Activated T-cell treated with anti-CD3 and anti-CD28 coated beads, Interleukin-2, amount 50 U/mL, for 24 hours (primary cell): ENCODE data around the gene LMF1.
"Not testable (repeated sequence)": the region's sequence is repeated elsewhere in the genome, so short reads cannot be mapped to it uniquely, and the experiment has no call there.

Source experiments
- DNase-seq: peaks from one replicate; pipeline ENCODE4 v3.0.0-alpha.2; 2020
- H3K27ac Mint-ChIP-seq: 2 replicates; pipeline ENCODE4 v1.8.0; 2020; ENCODE audit warnings: mild to moderate bottlenecking, mixed read lengths
- H3K27me3 Mint-ChIP-seq: 2 replicates; pipeline ENCODE4 v1.8.0; 2020; ENCODE audit warnings: mixed read lengths
- H3K36me3 Mint-ChIP-seq: 2 replicates; pipeline ENCODE4 v1.8.0; 2020; ENCODE audit warnings: low read depth, mixed read lengths
- H3K4me1 Mint-ChIP-seq: 2 replicates; pipeline ENCODE4 v1.8.0; 2020; ENCODE audit warnings: low read depth, mixed read lengths
- H3K4me3 Mint-ChIP-seq: 2 replicates; pipeline ENCODE4 v1.8.0; 2020; ENCODE audit warnings: mild to moderate bottlenecking, moderate library complexity, mixed read lengths
- H3K9me3 Mint-ChIP-seq: 2 replicates; pipeline ENCODE4 v1.8.0; 2020; ENCODE audit warnings: mixed read lengths

Gene LMF1

DNA sequence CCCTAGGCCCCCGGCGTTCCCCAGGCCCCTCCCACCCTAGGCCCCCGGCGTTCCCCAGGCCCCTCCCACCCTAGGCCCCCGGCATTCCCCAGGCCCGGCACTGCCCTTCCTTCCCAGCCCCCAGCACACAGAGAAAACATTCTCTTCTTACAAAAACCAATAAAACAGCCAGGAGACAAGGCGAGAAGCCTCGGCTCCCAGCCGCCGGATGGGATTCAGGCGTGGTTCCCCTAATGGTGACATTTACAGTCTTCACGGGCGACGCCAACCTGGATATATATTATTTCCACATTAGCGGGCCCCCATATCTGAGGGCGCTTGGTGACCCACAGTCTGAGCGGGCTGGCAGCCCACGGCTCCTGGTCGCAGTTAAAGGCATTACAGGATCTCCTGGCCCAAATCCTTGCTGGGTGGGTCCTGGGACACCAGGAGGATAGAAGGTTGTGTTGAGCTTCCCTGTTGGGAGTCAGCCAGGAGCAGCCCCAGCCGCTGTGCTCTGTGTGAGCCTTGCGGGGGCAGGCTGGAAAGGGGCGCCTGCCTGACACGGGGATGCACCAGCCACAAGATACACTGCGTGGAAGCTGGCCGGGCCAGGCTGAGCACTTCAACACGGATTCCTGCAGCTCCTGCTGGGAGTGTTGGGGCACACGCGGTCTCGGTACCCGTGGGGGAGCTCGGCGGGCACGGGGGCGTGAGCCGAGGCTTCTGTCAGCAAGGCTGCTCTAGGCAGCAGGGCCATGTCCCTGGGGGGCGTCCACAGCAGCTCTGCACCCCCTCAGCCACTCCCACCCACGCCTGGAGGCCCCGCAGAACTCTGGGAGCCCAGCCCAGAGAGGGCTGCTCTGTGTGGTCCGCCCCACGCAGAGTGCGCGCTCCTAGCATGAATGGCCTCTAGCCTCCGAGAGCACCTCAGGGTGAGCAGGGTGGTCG is 83.7 kb downstream of the LMF1 start:
- DNase-seq: no peak
- Mint-ChIP-seq H3K27me3 (no peaks in the 10 kb centered on the region), H3K4me3 (no peak overlapping the region), H3K27ac (no peak overlapping the region), H3K4me1 (no peaks in the 10 kb centered on the region), H3K9me3 (no peaks in the 10 kb centered on the region), H3K36me3 (peaks cover 22% of the 10 kb centered on the region)

- Mint-ChIP-seq H3K27me3 (no peaks in the 10 kb centered on the region), H3K9me3 (no peaks in the 10 kb centered on the region), H3K27ac (no peak overlapping the region), H3K4me3 (no peak overlapping the region), H3K36me3 (peaks cover 15% of the 10 kb centered on the region), H3K4me1 (no peaks in the 10 kb centered on the region)
- DNase-seq: no peak
Observed at GRCh38 chr16:886084-886543, 84.7 kb downstream of the LMF1 start.

DNA sequence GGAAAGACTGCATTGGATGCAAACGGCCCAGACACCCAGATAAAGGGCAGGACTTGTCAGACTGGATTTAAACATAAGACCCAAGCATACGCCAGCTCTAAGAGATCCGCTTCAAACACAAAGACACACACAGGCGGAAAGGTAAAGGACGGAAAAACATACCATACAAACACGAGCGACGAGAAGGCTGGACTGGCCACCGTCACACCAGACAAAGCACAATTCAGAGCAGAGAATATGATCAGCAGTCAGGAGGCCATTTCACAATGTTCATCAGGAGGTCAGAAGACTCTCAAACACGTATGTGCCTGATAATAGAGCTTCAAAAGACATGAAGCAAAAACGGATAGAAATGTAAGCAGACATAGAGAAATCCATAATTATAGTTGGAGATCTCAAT is 85.4 kb downstream of the LMF1 start:
- DNase-seq: no peak
- H3K27ac Mint-ChIP-seq: no peak overlapping the region
- peaks cover 15% of the 10 kb centered on the region for H3K36me3 Mint-ChIP-seq
- no peaks in the 10 kb centered on the region for H3K9me3 Mint-ChIP-seq
- no peaks in the 10 kb centered on the region for H3K27me3 Mint-ChIP-seq
- no peaks in the 10 kb centered on the region for H3K4me1 Mint-ChIP-seq
- H3K4me3 Mint-ChIP-seq: no peak overlapping the region

GRCh38 chr16:884232-884631 is 86.6 kb downstream of the LMF1 start:
- H3K4me1 Mint-ChIP-seq: no peaks in the 10 kb centered on the region
- peaks cover 10% of the 10 kb centered on the region for H3K36me3 Mint-ChIP-seq
- H3K9me3 Mint-ChIP-seq: no peaks in the 10 kb centered on the region
- no peak for DNase-seq
- no peaks in the 10 kb centered on the region for H3K27me3 Mint-ChIP-seq
- H3K27ac Mint-ChIP-seq: no peak overlapping the region
- no peak overlapping the region for H3K4me3 Mint-ChIP-seq

GRCh38 chr16:883781-884180 is 87.0 kb downstream of the LMF1 start:
- H3K4me1 Mint-ChIP-seq: no peaks in the 10 kb centered on the region
- H3K4me3 Mint-ChIP-seq: no peak overlapping the region
- no peaks in the 10 kb centered on the region for H3K27me3 Mint-ChIP-seq
- no peaks in the 10 kb centered on the region for H3K9me3 Mint-ChIP-seq
- H3K36me3 Mint-ChIP-seq: peaks cover 6% of the 10 kb centered on the region
- no peak overlapping the region for H3K27ac Mint-ChIP-seq
- no peak for DNase-seq

DNA sequence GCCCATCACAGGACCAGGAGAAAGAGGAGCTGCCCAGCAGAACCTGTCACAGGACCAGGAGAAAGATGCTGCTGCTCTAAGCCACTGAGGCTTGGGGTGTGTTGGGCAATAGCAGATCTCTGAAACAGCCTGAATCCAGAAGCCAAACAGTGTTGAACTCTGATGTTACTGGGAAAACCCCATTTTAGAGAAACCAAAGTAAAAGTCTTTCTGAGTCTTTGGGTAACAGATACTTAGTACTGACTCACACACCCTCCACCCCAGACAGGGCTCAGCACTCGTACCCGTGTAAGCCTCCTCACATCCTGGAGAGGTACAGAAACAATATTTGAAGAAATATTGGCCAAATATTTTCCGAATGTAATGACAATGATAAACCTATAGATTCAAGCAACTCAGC is 87.4 kb downstream of the LMF1 start:
- no peak overlapping the region for H3K27ac Mint-ChIP-seq
- no peaks in the 10 kb centered on the region for H3K4me1 Mint-ChIP-seq
- no peaks in the 10 kb centered on the region for H3K9me3 Mint-ChIP-seq
- H3K4me3 Mint-ChIP-seq: no peak overlapping the region
- H3K27me3 Mint-ChIP-seq: no peaks in the 10 kb centered on the region
- DNase-seq: no peak
- H3K36me3 Mint-ChIP-seq: peaks cover 4% of the 10 kb centered on the region

DNA sequence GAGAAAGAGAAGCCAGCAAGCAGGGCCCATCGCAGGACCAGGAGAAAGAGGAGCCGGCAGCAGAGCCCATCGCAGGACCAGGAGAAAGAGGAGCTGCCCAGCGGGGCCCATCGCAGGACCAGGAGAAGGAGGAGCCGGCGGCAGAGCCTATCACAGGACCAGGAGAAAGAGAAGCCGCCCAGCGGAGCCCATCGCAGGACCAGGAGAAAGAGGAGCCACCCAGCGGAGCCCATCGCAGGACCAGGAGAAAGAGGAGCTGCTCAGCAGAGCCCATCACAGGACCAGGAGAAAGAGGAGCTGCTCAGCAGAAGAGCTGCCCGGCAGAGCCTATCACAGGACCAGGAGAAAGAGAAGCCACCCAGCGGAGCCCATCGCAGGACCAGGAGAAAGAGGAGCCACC is 88.1 kb downstream of the LMF1 start:
- H3K4me3 Mint-ChIP-seq, DNase-seq, H3K4me1 Mint-ChIP-seq, H3K27ac Mint-ChIP-seq, H3K9me3 Mint-ChIP-seq, H3K27me3 Mint-ChIP-seq, H3K36me3 Mint-ChIP-seq: not testable (repeated sequence)

GRCh38 chr16:882256-882655 is 88.5 kb downstream of the LMF1 start:
- H3K4me3 Mint-ChIP-seq: no peak overlapping the region
- peaks cover 6% of the 10 kb centered on the region for H3K4me1 Mint-ChIP-seq
- H3K36me3 Mint-ChIP-seq: peaks cover 1% of the 10 kb centered on the region
- H3K9me3 Mint-ChIP-seq: no peaks in the 10 kb centered on the region
- DNase-seq: no peak
- no peaks in the 10 kb centered on the region for H3K27me3 Mint-ChIP-seq
- no peak overlapping the region for H3K27ac Mint-ChIP-seq

GRCh38 chr16:881219-882097 is 89.3 kb downstream of the LMF1 start:
- Mint-ChIP-seq H3K9me3 (no peaks in the 10 kb centered on the region), H3K4me1 (peaks cover 7% of the 10 kb centered on the region), H3K36me3 (no peaks in the 10 kb centered on the region), H3K27ac (no peak overlapping the region), H3K27me3 (no peaks in the 10 kb centered on the region), H3K4me3 (no peak overlapping the region)
- DNase-seq: no peak

DNA sequence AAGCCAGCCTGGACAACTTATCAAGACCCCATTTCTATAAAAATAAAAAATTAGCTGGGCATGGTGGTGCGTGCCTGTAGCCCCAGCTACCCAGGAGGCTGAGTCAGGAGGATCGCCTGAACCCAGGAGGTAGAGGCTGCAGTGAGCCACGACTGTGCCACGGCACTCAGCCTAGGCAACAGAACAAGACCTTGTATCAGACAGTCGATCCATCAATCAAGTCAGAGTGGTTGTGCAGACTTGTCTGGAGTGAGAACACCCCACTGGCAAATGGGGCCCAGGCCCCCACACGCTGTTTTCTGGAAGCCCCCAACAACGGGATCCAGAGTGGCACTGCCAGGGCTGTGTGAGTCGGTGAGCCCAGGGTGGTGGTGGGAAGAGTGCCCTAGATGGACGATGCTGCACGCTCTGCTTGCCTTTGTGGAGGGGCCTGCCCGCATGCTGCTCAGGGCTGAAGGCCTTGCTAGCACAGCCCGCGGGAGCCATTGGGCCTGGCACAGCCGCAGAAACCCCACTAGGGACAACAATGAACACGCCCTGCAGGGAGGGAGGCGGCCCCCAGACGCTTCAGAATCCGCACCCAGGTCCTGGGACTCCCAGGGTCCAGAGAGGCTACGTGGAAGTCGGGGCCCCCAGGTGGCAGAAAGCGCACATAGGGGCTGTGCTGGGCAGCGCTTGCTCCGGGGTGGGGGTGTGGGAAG is 90.2 kb downstream of the LMF1 start:
- Mint-ChIP-seq H3K4me3 (no peak overlapping the region), H3K27me3 (no peaks in the 10 kb centered on the region), H3K9me3 (no peaks in the 10 kb centered on the region), H3K27ac (no peak overlapping the region), H3K4me1 (peaks cover 7% of the 10 kb centered on the region), H3K36me3 (peaks cover 2% of the 10 kb centered on the region)
- no peak for DNase-seq

DNA sequence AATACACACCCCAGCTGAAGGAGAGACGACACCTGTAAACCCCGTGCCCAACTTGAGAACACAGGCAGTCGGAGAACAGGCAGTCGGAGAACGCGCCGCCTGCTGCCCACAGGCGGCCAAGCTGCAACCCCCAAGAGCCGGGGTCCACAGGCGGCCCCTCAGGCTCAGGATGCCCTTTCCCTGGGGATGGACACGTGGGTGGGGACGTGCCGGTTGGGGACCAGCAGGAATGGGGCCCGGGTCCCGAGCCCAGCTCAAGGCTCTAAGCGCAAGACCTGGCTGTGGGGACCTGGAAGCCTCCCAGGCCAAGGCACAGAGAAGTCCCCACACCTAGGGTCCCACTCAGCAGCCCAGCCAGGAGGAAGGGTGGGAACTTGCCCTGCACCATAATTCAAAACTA is 90.8 kb downstream of the LMF1 start:
- H3K27me3 Mint-ChIP-seq: no peaks in the 10 kb centered on the region
- no peak for DNase-seq

DNA sequence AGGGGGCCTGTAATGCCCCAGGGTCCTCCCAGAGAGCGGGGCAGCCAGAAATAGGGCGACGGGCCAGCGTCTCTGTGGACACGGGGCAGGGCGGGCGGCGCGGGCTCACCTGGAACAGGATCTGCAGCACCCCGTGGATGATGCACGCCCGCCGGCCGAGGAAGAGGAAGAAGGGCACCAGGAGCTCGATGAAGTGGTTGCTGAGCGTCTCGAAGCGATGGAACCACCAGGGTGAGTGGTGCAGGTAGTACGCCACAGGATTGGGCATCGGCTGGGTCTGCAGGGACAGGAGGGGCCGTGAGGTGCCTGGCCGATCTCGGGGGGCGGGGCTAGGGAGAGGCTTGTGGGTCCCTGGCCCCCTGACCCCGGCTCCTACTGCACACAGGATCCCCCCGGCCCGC is 91.3 kb downstream of the LMF1 start:
- Mint-ChIP-seq H3K9me3 (no peaks in the 10 kb centered on the region), H3K27ac (no peak overlapping the region), H3K4me1 (peaks cover 7% of the 10 kb centered on the region), H3K27me3 (no peaks in the 10 kb centered on the region), H3K4me3 (no peak overlapping the region), H3K36me3 (peaks cover 6% of the 10 kb centered on the region)
- DNase-seq: no peak

More for the DNA sequence above, 90.8 kb downstream of the LMF1 start:
- Mint-ChIP-seq H3K4me3 (no peak overlapping the region), H3K9me3 (no peaks in the 10 kb centered on the region), H3K27ac (no peak overlapping the region), H3K36me3 (peaks cover 4% of the 10 kb centered on the region), H3K4me1 (peaks cover 7% of the 10 kb centered on the region)

DNA sequence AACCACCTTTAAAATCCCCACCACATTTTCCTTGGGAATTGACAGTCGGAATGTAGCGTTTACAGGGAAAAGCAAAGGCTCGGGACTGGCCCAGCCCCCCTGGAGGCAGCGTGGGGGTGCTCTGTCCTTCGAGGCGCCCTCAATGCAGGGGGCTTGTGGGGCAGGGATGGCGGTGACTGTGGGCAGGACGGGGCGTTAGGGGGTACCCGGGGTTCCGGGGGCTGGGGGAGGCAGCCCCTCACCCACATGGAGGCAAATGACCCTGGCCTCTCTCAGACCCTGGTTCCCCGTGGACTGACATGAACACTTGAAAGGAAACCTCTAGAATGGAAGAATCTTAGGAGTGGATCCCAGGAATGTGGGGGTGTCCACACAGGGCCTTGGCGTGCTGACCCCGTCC is 91.9 kb downstream of the LMF1 start:
- Mint-ChIP-seq H3K36me3 (peaks cover 6% of the 10 kb centered on the region), H3K9me3 (no peaks in the 10 kb centered on the region), H3K27me3 (no peaks in the 10 kb centered on the region), H3K4me3 (no peak overlapping the region), H3K4me1 (peaks cover 7% of the 10 kb centered on the region), H3K27ac (no peak overlapping the region)
- no peak for DNase-seq

DNA sequence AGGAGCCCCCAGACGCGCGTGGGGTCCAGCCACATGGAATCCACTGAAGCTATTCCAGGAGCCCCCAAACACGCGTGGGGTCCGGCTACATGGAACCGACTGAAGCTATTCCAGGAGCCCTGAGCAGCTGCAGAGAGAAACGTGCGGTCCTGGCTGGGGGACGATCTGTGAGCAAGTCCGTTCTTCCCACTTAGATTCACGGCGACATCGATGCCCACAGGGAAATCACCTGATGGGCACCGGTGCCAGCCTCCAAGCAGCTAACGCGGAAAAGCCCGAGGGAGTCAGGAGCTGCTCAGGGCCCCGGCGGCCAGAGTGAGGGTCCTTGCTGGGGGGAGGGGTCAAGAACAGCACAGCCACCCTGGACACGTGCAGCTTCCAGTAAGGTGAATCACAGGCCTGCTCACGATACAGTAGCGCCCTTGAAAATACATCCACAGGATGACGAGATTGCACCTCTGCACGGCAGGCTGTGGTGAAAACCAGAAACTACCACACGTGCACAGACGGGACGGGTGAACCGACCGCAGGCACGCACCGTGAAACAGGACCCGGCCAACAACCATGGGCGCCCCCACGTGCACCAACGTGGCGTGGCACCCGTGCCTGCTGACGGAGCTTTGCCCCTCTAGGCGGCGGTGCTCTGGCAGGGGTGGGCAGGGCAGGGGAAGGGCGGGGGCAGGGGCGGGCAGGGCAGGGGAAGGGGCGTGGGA is 92.6 kb downstream of the LMF1 start:
- no peak overlapping the region for H3K4me3 Mint-ChIP-seq
- H3K9me3 Mint-ChIP-seq: no peaks in the 10 kb centered on the region
- H3K27ac Mint-ChIP-seq: no peak overlapping the region
- peaks cover 7% of the 10 kb centered on the region for H3K4me1 Mint-ChIP-seq
- no peaks in the 10 kb centered on the region for H3K27me3 Mint-ChIP-seq
- peak; percentile 39 for DNase-seq
- H3K36me3 Mint-ChIP-seq: peaks cover 11% of the 10 kb centered on the region
